GM23338 (cell line): ENCODE data around the gene CDC45. TPM values are rescaled to one million over a fixed set of nuclear protein-coding genes. Genes with fewer than 3 reads are reported as not detected.

ENCODE experiments used
- ATAC-seq: fragments of 200-7000 bp; cut with Tn5 transposase; 3 replicates; pipeline ENCODE4 v1.9.1; 2020
- DNase-seq: peaks from one replicate; pipeline ENCODE4 v3.0.0-alpha.2; 2015; ENCODE audit warnings: low spot score
- H2AFZ ChIP-seq: fragments of 200-600 bp; sonication (generic); 2 replicates; pipeline ENCODE4 v1.8.0; 2016; ENCODE audit warnings: antibody characterized with exemption, mild to moderate bottlenecking, moderate library complexity
- H3F3A ChIP-seq: fragments of 200-600 bp; sonication (generic); replicated peaks from 2 replicates; pipeline ENCODE4 v1.8.0; 2017; ENCODE audit warnings: antibody characterized with exemption, mixed run types, low read depth
- H3K27ac ChIP-seq: fragments of 200-600 bp; sonication (generic); 2 replicates; pipeline ENCODE4 v1.6.1; 2016; ENCODE audit warnings: low read depth
- H3K27me3 ChIP-seq: fragments of 200-600 bp; sonication (generic); 2 replicates; pipeline ENCODE4 v1.8.0; 2016; ENCODE audit warnings: mild to moderate bottlenecking, mixed run types, moderate library complexity; ENCODE audit not compliant: insufficient read depth
- H3K36me3 ChIP-seq: fragments of 200-600 bp; sonication (generic); 2 replicates; pipeline ENCODE4 v1.8.0; 2016; ENCODE audit warnings: mild to moderate bottlenecking; ENCODE audit not compliant: insufficient read depth
- H3K4me1 ChIP-seq: fragments of 200-600 bp; sonication (generic); 2 replicates; pipeline ENCODE4 v1.8.0; 2016; ENCODE audit warnings: mild to moderate bottlenecking, moderate library complexity; ENCODE audit not compliant: insufficient read depth
- H3K4me2 ChIP-seq: fragments of 200-600 bp; sonication (generic); 2 replicates; pipeline ENCODE4 v1.7.1; 2017; ENCODE audit warnings: mixed run types
- H3K4me3 ChIP-seq: fragments of 200-600 bp; sonication (generic); 2 replicates; pipeline ENCODE4 v1.6.1; 2016; ENCODE audit warnings: mixed run types
- H3K79me2 ChIP-seq: fragments of 200-600 bp; sonication (generic); replicated peaks from 2 replicates; pipeline ENCODE4 v1.8.0; 2017; ENCODE audit warnings: mild to moderate bottlenecking; ENCODE audit not compliant: insufficient read depth
- H3K9me2 ChIP-seq: fragments of 200-600 bp; sonication (generic); 2 replicates; pipeline ENCODE4 v1.8.0; 2017; ENCODE audit not compliant: insufficient read depth
- H4K20me1 ChIP-seq: fragments of 200-600 bp; sonication (generic); replicated peaks from 2 replicates; pipeline ENCODE4 v1.8.0; 2017; ENCODE audit warnings: mild to moderate bottlenecking; ENCODE audit not compliant: insufficient read depth
- H3K27ac Mint-ChIP-seq: 2 replicates; pipeline ENCODE4 v1.8.0; 2020; ENCODE audit warnings: inconsistent platforms, mild to moderate bottlenecking, moderate library complexity, mixed read lengths
- H3K27me3 Mint-ChIP-seq: 3 replicates; pipeline ENCODE4 v1.8.0; 2022; ENCODE audit warnings: low read depth, mild to moderate bottlenecking, moderate library complexity, mixed read lengths, inconsistent platforms; ENCODE audit not compliant: insufficient read depth, poor library complexity
- H3K36me3 Mint-ChIP-seq: 3 replicates; pipeline ENCODE4 v1.8.0; 2021; ENCODE audit warnings: low read depth, mild to moderate bottlenecking, inconsistent platforms, moderate library complexity, mixed read lengths
- H3K4me1 Mint-ChIP-seq: 3 replicates; pipeline ENCODE4 v1.8.0; 2020; ENCODE audit warnings: mild to moderate bottlenecking, inconsistent platforms, mixed read lengths
- H3K4me3 Mint-ChIP-seq: 3 replicates; pipeline ENCODE4 v1.8.0; 2021; ENCODE audit warnings: moderate library complexity, mild to moderate bottlenecking, inconsistent platforms, mixed read lengths
- H3K9me3 Mint-ChIP-seq: 3 replicates; pipeline ENCODE4 v1.8.0; 2020; ENCODE audit warnings: moderate library complexity, mild to moderate bottlenecking, inconsistent platforms, mixed read lengths
- CREB1 ChIP-seq: fragments of 250-450 bp; sonication (Bioruptor Pico); IDR thresholded peaks from 2 replicates; pipeline ENCODE4 v1.5.0; 2020; ENCODE audit warnings: low read depth, mild to moderate bottlenecking, moderate library complexity
- EZH2 ChIP-seq: fragments of 200-600 bp; sonication (generic); IDR thresholded peaks from one replicate; pipeline ENCODE4 v1.8.0; 2017; ENCODE audit warnings: antibody characterized with exemption, mild to moderate bottlenecking, low read depth; ENCODE audit not compliant: unreplicated experiment
- EZH2phosphoT487 ChIP-seq: fragments of 200-600 bp; sonication (generic); IDR thresholded peaks from one replicate; pipeline ENCODE4 v1.8.1; 2018; ENCODE audit warnings: antibody characterized with exemption; ENCODE audit not compliant: unreplicated experiment
- NANOG ChIP-seq: IDR thresholded peaks from 2 replicates; pipeline ENCODE4 v1.6.1; 2016; ENCODE audit warnings: antibody characterized with exemption, borderline replicate concordance
- POLR2AphosphoS5 ChIP-seq: IDR thresholded peaks from 2 replicates; pipeline ENCODE4 v1.6.1; 2016; ENCODE audit warnings: antibody characterized with exemption, low read depth
- STAT1 ChIP-seq: IDR thresholded peaks from one replicate; pipeline ENCODE4 v1.6.1; 2016; ENCODE audit warnings: antibody characterized with exemption; ENCODE audit not compliant: unreplicated experiment
- ZNF114 ChIP-seq: fragments of 250-450 bp; sonication (Bioruptor Pico); IDR thresholded peaks from 2 replicates; pipeline ENCODE4 v1.5.0; 2020; ENCODE audit warnings: mild to moderate bottlenecking, moderate library complexity
- ZNF331 ChIP-seq: fragments of 250-450 bp; sonication (Bioruptor Pico); IDR thresholded peaks from 2 replicates; pipeline ENCODE4 v1.5.0; 2020; ENCODE audit warnings: low read depth, mild to moderate bottlenecking, moderate library complexity
- ZNF462 ChIP-seq: fragments of 250-450 bp; sonication (Bioruptor Pico); IDR thresholded peaks from 2 replicates; pipeline ENCODE4 v1.5.0; 2020; ENCODE audit warnings: mild to moderate bottlenecking, moderate library complexity
- polyA plus RNA-seq: library from polyadenylated mRNA; unstranded; fragments of >200 nt; fragmentation: Nextera tagmentation; extraction: Ambion mirVana; gene quantifications from 2 replicates; pipeline ENCODE4 v1.2.1, GENCODE V29; 2016
- total RNA-seq: library from RNA; depleted of rRNA; stranded (reverse); fragments of >200 nt; shearing (Covaris generic); gene quantifications from 2 replicates; pipeline ENCODE4 v1.2.3, GENCODE V29; 2014
- TF ChIP-seq, protein P1 (sequence below): IDR thresholded peaks from one replicate; pipeline ENCODE4 v1.6.1; 2018; ENCODE audit warnings: antibody characterized with exemption; ENCODE audit not compliant: unreplicated experiment
- TF ChIP-seq, protein P2 (sequence below): IDR thresholded peaks from 2 replicates; pipeline ENCODE4 v1.6.1; 2016; ENCODE audit warnings: antibody characterized with exemption
- TF ChIP-seq, protein P3 (sequence below), 2 experiments: fragments of 200-600 bp in 1 of 2; sonication (generic) in 1 of 2; conservative IDR thresholded peaks; 2 replicates each; pipeline versions ENCODE4 v1.5.1 to v1.6.1; 2016 to 2017; ENCODE audit warnings: antibody characterized with exemption in 2 of 2, low read depth in 2 of 2, mild to moderate bottlenecking in 2 of 2, moderate library complexity in 1 of 2

CDC45 gene
- total and polyA plus RNA-seq, 2 experiments from 2014 or later, result 29.0 to 30.3 TPM

- TF ChIP-seq, protein P1, sequence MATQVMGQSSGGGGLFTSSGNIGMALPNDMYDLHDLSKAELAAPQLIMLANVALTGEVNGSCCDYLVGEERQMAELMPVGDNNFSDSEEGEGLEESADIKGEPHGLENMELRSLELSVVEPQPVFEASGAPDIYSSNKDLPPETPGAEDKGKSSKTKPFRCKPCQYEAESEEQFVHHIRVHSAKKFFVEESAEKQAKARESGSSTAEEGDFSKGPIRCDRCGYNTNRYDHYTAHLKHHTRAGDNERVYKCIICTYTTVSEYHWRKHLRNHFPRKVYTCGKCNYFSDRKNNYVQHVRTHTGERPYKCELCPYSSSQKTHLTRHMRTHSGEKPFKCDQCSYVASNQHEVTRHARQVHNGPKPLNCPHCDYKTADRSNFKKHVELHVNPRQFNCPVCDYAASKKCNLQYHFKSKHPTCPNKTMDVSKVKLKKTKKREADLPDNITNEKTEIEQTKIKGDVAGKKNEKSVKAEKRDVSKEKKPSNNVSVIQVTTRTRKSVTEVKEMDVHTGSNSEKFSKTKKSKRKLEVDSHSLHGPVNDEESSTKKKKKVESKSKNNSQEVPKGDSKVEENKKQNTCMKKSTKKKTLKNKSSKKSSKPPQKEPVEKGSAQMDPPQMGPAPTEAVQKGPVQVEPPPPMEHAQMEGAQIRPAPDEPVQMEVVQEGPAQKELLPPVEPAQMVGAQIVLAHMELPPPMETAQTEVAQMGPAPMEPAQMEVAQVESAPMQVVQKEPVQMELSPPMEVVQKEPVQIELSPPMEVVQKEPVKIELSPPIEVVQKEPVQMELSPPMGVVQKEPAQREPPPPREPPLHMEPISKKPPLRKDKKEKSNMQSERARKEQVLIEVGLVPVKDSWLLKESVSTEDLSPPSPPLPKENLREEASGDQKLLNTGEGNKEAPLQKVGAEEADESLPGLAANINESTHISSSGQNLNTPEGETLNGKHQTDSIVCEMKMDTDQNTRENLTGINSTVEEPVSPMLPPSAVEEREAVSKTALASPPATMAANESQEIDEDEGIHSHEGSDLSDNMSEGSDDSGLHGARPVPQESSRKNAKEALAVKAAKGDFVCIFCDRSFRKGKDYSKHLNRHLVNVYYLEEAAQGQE, result no peak
- no peak for TF ChIP-seq NANOG
- TF ChIP-seq, protein P2, sequence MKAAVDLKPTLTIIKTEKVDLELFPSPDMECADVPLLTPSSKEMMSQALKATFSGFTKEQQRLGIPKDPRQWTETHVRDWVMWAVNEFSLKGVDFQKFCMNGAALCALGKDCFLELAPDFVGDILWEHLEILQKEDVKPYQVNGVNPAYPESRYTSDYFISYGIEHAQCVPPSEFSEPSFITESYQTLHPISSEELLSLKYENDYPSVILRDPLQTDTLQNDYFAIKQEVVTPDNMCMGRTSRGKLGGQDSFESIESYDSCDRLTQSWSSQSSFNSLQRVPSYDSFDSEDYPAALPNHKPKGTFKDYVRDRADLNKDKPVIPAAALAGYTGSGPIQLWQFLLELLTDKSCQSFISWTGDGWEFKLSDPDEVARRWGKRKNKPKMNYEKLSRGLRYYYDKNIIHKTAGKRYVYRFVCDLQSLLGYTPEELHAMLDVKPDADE, result no peak
These were observed 16.6 kb downstream of the CDC45 start (continued) for GRCh38 chr22:19496324-19496630.

DNA sequence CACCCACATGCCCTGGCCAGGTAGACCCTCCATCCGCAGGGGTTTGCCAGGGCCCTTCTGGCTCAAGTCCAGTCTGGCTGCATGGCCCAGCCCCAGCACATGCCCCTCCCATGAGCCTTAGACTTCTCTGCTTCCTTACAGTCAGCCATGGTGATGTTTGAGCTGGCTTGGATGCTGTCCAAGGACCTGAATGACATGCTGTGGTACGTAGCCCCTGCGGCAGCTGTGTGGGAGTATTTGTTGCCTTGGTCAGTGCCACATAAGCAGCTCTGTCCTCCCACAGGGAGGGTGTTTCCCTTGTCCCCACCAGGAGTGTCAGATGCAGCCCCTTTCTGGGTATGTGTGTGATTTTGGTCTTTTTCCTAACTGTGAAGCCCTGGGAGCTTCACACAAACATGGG lies 17.5 kb downstream of the CDC45 start:
- H3K9me2 ChIP-seq, result no peaks in the 10 kb centered on the region
- Mint-ChIP-seq H3K27me3 (peaks cover 5% of the 10 kb centered on the region), H3K9me3 (no peaks in the 10 kb centered on the region), H3K4me1 (no peaks in the 10 kb centered on the region), H3K4me3 (no peak overlapping the region), H3K27ac (no peak overlapping the region), H3K36me3 (peaks cover 31% of the 10 kb centered on the region)
- no peak for ATAC-seq
- H3K4me1 ChIP-seq, result no peaks in the 10 kb centered on the region
- H3K4me2 ChIP-seq, result no peak overlapping the region
- no peak overlapping the region for H2AFZ ChIP-seq
- peaks cover 18% of the 10 kb centered on the region; the same call in 1 of the 2 replicates for H3K36me3 ChIP-seq
- DNase-seq, result no peak
- H3K27me3 ChIP-seq, result no peaks in the 10 kb centered on the region
- H3K79me2 ChIP-seq, result no peaks in the 10 kb centered on the region
- no peak overlapping the region for H3K4me3 ChIP-seq
- no peak overlapping the region for H3K27ac ChIP-seq
- H3F3A ChIP-seq, result no peaks in the 10 kb centered on the region
- H4K20me1 ChIP-seq, result peaks cover 3% of the 10 kb centered on the region; the same call in 1 of the 2 replicates
- TF ChIP-seq ZNF462 (CRISPR knock-in tag) (no peak), ZNF331 (CRISPR knock-in tag) (no peak), EZH2phosphoT487 (no peak), STAT1 (no peak), EZH2 (no peak), NANOG (no peak), POLR2AphosphoS5 (no peak), CREB1 (CRISPR knock-in tag) (no peak), ZNF114 (no peak)
- TF ChIP-seq, protein P3, sequence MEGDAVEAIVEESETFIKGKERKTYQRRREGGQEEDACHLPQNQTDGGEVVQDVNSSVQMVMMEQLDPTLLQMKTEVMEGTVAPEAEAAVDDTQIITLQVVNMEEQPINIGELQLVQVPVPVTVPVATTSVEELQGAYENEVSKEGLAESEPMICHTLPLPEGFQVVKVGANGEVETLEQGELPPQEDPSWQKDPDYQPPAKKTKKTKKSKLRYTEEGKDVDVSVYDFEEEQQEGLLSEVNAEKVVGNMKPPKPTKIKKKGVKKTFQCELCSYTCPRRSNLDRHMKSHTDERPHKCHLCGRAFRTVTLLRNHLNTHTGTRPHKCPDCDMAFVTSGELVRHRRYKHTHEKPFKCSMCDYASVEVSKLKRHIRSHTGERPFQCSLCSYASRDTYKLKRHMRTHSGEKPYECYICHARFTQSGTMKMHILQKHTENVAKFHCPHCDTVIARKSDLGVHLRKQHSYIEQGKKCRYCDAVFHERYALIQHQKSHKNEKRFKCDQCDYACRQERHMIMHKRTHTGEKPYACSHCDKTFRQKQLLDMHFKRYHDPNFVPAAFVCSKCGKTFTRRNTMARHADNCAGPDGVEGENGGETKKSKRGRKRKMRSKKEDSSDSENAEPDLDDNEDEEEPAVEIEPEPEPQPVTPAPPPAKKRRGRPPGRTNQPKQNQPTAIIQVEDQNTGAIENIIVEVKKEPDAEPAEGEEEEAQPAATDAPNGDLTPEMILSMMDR (conservative IDR thresholded peaks at IDR 0.05; ENCODE audit: low read depth in 2 of 2), result no peak
